ENCODE data around the gene MSI2.
"Not testable (repeated sequence)": the region's sequence is repeated elsewhere in the genome, so short reads cannot be mapped to it uniquely, and the experiment has no call there.

MSI2 gene

DNA sequence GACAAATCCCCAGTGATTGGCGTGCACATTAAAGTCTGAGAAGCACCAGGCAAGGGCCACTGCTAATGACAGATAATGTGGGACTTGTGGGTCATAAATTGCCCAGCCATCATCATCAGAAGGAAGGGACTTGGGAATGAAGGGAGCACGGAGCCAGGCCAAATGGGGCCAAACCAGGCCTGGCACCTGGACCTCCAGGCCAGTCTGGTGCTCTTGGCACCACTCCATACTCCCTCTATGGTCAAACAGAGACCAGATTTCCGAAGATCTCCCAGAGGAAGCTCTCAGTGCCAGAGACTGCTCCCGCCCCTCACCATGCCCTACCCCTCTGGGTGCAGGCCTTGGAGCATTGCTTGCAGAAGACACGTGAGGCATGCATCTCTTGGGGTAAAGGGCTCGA, 346.6 kb downstream of the MSI2 start:
- DNase-seq (ENCODE audit: low spot score) = no peak

DNA sequence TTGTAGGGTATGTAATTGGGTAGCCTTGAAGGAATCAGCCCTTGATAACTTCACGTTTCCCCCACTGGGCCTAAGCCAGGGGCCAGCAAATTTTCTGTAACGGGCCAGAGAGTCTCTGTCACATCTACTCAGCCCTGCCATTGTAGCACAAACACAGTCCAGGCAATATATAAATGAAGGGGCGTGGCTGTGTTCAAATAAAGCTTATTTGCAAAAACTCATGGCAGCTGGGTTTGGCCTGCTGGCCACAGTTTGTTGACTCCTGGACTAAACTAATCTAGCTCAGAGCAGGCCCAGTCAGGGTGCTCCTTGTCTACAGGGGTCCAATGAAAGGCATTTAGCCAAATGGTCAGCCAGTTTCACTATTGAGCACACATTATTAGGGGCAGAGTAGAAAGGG, 347.2 kb downstream of the MSI2 start:
- DNase-seq (ENCODE audit: low spot score) = no peak

DNA sequence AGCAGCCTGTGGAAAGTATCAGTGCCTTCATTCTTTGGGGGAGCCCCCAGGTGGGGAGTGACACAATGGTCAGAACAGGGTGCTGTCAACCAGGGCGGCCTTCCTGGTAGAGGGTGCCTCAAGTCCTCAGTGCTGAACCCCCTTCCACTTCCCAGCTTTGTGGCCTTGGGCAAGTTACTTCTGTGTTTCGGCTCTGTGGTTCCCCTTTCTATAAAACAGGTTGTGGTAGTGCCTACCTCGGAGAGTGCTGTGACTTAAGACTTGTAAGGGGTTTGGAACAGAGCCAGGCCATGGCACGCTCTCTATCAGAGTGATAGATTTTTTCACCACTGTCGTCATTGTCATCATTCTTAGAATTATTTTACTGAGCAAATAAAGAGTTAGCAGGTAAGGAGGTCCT, 347.7 kb downstream of the MSI2 start:
- no peak for DNase-seq (ENCODE audit: low spot score)

DNA sequence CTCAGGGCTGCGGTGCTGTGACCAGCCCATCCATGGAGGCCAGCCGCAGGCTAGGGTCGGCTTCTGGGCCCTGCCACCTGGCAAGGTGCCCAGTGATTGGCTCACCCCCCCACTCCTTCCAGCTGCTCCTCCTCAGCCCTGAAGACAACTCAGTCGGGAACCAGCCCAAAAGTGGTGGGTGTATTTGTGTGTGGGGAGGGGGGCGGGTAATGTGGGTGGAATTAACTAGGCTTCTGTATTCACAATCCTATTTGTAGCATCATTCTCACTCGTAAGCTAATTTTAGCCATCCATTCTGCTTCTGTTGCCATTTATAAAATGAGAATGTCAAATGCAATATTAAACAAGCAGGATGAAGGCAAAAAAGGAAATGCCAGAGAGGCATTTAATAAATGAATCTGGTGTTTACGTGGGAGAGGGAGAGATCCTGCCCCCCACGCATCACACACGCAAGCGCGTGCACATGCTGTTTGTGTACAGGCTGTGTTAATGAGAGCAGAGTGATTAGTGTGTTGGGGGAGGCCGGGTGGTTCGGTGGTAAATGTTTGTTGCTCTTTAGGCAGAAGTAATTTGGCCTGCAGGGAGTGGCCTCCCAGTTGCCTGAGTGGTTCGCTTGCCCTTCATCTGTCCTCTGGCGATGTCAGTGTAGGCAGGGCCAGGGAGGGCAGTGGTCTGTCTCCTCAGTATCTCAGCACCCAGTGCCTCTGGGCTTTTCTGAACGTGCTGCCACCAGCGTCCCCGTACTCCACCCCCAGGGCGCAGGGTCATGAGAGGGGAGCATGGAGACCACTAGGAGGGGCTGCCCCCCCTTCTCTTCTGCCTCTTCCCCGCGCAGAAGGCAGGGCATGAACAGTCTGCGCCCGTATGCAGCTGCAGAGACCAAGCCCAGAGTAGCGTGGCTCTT, 348.7 kb downstream of the MSI2 start:
- DNase-seq (ENCODE audit: low spot score) = peak; percentile 31

DNA sequence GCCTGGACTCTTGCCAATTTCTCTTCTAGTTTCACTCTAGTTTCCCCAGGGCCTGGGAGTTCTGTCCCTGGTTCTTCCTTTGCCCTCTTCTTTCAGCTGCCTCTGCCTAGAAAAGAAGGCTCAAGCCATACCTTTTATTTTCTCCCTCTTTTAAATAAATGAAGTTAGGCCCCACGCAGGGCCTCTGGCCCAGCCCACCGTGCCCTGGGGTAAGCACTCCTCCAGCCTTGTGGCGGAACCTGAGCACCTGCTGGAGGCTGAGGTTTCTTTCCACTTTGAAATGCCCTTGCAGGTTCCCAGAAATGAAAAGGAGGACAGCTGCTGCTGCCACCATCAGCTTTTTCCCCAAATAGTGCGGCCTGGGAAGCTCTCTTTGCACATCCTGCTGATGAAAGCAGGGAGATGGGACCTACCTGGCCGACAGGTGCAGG, 349.4 kb downstream of the MSI2 start:
- DNase-seq (ENCODE audit: low spot score) = peak; percentile 52

DNA sequence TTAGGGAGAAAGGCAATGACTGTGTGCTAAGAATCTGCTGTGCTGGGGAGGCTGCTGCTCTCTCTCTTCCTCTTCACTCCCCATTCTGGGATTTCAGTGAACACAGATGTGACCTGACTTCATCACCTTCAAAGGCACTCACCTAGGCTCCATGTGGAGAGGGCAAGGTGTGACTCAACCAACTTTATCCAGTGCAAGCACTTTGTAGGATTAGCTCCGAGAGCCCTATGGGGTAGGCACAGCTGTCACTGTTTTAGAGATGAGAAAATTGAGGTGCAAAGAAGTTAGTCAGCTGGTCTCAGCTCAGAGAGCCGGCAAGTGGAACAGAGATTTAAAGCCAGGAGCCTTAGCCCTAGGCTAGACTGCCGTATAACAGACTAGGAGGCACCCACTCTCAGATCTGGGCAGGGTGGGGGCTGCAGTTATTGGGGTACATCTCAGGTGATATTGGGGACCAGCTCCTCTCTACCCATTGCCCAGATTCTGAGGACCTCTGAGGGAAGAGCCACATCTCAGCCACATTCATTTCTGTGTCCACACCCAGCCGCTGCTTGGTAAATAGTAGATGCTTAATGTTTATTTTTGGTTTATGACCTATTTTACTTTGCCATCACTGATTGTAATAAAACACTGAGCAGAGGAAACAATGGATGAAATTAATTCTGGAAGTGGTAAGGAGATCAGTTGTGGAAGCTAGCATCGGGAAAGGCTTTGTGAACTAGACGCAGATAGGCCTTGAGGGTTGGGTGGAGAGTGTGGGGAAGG, 350.0 kb downstream of the MSI2 start:
- DNase-seq (ENCODE audit: low spot score) = no peak

DNA sequence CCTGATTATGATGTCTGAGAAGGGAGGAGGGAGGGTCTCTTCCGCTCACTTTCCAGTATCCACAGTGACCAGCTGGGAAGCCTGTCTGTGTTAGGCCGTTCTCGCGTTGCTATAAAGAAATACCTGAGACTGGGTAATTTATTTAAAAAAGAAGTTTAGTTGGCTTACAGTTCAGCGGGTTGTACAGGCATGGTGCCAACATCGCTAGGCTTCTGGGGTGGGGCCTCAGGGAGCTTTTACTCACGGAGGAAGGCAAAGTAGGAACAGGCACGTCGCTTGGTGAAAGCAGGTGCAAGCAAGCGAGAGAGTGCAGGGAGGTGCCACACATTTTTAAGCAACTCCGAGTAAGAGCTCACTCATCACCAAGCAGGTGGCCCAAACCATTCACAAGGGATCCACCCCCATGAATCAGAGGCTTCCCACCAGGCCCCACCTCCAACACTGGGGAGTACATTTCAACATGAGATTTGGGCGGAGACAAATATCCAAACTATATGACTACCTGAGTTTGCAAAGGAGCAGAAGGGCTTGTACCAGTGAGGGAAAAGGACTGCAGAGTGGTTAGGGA, 351.3 kb downstream of the MSI2 start:
- DNase-seq (ENCODE audit: low spot score) = no peak

DNA sequence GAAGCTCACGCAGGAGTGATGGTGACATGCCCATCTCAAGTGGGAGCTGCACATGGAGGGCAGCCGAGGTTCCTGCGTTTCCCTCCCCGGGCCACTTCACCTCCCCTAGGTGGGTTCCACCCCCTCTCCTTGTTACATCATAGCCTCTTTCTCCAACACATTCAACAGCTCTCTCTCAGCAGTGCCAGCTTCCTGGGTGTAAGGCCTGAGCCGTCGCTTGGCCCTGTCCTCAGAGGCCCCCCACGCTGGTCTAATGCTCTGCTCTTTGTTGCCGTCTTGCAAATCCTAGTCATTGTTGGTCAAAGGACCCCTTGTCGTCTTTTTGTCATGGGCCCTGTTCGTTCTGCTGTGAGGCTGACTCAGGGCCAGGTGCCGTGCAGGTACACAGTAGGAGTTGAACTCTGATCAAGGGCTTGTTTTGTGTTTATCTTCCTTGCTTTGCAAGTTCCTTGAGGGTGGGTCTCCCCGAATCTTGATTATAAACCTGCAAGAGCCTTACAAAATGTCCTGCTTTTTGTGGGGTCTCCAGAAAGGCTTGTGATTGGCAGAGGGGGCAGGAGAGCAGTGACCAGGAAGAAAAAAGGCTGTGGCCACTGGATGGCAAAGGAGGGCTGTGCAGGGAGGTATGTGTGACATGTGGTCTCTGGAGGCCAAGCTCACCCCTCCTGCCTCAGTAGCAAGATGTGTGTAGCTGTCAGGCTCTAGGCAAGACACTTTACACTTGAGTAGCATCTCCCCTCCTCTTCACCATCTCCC, 352.2 kb downstream of the MSI2 start:
- DNase-seq (ENCODE audit: low spot score) = no peak

DNA sequence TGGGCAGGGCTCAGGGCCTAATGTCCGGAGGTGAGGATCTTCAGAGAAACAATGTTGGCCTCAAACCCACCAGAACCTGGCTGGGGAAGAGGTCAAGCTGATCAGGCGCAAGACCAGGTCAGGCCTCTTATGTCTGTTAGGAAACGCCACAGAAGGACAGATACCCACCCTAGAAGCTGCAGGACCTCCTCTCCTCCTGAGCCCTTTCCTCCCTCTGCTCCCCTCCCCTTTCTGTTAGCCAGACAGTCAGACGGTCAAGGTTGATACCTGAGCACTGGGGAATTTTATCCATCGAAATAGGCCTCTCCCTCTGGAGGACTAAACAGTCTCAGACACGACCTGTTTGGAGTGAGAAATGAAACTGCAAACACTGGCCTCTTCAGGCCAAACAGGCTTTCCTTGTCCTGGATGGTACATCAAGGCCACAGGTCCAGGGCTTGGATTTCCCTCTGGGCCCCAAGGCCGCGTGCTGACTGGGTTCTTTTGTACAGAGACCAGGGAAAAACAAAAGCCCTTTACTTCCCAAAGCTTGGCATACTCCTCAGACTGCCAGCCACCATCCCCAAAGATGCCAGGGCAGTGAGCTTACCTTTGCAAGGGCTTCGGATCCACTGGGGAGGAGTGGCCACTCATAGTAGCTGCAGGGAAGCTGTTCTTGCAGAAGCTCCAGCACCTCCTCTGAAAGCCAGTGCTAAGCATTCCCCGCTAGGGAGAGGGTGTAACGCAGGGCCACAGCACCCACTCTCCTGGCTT, 353.0 kb downstream of the MSI2 start:
- no peak for DNase-seq (ENCODE audit: low spot score)

DNA sequence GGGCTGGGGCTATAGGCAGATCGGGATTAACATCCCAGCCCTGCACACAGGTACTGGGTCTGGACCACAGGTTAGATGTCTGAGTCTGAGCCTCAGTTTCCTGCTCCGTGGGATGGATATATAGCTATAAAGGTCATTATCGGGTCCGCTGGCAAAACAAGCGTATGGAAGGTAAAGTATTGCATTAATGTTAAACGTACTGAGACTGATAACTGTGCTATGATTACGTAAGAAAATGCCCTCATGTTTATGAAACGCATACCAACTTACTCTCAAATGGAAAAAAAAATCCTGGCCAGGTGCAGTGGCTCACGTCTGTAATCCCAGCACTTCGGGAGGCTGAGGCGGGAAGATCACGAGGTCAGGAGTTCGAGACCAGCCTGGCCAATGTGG, 353.6 kb downstream of the MSI2 start:
- no peak for DNase-seq (ENCODE audit: low spot score)

DNA sequence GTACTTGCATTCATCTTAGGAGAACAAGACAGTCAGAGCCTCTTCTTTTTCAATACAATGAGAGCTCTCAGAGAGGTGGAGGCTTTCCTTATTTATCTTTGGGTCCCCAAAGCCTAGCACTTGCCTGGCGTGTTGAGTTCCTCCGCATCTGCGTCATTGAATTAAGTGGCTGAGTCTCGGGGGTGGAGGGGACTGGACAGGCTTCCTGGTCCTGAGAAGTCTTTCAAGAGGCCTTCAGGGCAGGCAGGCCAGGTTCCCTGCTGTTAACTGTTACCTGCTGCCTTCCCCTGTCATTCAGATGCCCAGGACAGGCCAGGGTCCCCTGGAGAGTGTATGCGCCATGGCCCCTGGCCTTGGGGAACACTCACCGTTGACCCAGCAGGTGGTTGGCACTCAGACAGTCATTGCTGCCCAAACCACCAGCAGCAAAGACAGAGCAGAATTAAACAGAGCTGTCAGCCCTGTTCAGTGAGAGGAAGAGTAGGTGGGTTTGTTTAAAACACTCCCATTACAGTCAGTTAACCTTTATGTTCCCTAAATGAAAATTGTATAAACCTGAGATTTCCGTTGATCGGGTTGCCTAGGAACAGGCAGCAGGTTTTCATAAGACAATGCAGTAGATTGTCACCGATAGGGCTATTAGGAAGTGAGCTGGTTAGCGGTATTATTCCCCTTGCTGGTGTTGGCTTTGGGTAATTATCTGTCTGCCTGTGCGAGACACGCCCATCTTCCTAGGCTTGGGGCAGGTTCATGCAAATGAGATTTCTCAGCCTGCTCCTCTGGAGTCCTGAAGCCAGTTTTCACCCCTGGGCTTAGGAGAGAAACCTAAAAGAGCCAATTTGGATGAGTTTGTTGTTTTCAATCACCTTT, 356.1 kb downstream of the MSI2 start:
- no peak for DNase-seq (ENCODE audit: low spot score)

DNA sequence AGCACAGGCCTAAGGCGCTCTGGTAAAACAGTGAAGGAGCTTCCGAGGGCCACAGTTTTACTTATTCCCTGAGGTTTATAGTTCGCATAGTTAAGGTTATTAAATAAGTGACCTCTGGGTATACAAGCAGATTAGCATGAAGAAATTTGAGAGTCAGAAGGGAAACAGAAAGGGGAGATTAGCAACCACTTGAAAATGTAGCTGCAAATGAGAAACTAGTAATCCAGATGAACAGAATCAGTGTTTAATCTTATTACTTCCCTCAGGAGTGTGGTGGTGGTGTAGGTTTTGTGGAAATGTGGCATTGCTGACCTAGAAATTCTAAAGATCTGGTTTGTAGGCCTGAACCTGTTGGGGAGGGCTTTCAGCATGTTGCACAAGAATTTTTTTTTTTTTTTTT, 358.4 kb downstream of the MSI2 start:
- DNase-seq (ENCODE audit: low spot score) = no peak

DNA sequence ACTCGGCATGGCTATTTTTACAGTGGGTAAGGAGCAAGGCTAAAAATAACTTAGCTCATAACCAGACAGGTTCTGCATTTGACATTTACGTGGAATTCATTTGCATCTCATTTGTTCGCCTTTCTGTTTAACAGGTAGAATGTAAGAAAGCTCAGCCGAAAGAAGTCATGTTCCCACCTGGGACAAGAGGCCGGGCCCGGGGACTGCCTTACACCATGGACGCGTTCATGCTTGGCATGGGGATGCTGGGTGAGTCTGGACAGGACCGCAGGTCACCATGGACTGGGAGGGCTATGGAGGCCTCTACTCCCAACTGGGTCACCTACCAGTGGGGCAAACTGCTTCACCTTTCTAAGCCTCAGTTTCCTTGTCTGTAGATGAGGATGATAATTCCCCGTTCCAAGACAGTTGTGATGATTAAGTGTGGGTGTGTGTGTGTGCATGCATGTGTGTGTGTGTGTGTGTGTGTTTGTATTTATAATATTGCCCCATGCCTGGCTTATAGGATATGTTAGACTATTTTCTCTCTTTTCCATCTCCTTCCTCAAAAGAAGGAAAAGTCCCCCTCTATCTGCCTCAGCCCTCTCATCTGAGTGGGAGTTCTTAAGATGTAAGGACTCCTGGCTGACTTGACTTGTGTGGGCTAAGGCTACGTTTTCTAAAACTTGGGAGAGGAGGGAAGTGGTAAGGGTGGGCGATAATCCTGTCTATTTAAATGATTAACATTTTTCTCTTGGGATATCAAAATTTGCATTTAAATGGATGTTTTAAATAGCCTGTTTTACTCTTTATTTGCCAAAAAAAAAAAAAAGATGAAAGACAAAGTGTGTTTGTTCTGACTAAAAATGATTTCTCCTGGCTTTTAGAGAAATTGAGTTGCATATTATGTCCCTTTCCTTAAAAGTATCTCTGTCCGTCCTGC, 359.8 kb downstream of the MSI2 start:
- DNase-seq (ENCODE audit: low spot score) = no peak

DNA sequence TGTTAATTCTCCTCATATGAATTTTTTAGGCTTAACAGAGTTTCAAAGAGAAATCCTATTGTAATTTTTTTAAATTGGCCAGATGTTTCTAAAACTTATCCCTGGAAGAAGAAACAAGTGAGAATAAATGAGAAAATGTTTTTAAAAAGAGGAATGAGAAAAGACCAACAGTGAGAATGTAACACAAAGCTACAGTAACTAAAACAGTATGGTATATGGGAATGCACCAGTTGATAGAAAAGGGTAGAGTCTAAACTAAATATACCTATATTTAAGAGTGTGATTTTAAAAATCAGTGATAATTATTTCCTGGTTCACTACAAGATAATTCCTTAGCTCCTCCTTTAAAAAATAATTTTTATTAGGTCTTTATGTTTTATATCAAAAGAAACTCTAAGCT, 360.9 kb downstream of the MSI2 start:
- no peak for DNase-seq (ENCODE audit: low spot score)

DNA sequence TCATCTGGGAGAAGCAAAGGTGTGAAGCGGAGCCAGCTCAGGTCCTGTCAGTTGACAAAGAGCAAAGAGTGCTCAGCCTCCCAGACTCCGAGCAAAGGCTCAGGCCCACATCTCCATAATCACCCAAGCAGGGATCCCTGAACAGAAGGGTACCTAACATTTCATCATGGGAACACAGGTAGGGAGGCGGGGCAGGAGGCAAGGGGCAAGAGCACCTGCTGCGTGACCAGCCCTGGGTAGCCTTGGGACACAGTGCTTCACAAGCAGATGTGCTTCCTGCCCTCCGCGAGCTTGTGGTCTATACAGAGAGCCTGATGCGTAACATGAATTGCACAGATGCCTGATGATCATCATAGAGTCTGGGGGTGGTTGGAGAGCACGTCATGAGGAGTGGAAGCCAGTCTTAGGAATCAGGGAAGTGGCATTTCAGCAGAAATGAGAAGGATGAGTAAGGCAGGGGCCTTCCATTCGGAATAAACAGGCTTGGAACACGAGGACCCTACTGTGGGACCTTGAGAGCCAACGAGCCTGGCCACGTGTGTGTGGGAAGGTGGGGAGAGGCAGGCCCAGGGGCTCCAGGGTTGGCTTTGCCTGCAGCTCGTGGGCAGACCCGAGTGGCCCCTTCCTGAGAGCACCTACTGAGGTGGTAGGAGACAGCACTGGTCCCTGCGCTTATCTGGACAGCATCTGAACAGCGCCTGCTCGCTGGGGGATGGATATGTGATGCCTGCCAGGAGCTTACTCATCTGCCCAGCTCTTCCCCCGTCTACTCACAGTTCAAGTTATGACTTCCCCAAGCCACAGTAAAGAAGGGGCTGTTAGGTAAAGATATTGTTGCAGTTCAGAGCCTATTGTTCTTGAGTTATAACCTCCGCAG, 363.0 kb downstream of the MSI2 start:
- DNase-seq (ENCODE audit: low spot score) = no peak

DNA sequence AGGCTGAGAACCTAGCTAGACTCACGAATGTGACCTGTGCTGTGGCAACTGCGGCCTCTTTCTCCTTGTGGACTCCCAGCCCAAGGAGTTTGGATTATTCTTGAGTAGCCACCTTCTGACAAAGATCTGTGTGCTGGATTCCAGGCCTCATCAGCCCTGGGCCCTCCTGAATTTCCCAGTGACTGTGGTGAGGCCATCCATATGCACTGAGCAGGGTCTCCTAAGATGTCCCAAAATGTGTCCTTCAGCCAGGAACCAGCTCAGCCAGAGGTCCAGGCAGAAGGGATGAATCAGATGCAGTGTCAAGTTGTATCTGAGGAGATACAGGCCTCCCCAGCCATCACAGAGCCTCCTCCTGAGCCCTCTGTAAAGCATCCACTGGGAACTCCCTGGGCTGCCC, 364.3 kb downstream of the MSI2 start:
- DNase-seq (ENCODE audit: low spot score) = no peak

DNA sequence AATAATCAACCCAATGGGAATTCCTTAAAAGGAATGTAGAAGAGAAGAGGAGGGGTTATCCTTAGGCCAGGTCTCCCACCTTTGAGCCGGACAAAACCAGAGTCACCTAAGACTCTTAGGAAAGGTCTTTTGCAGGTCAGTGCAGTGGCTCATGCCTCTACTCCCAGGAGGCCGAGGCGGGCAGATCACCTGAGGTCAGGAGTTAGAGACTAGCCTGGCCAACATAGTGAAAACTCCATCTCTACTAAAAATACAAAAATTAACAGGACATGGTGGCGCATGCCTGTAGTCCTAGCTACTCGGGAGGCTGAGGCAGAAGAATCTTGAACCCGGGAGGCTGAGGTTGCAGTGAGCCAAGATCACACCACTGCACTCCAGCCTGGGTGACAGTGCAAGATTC, 365.5 kb downstream of the MSI2 start:
- DNase-seq (ENCODE audit: low spot score) = not testable (repeated sequence)

DNA sequence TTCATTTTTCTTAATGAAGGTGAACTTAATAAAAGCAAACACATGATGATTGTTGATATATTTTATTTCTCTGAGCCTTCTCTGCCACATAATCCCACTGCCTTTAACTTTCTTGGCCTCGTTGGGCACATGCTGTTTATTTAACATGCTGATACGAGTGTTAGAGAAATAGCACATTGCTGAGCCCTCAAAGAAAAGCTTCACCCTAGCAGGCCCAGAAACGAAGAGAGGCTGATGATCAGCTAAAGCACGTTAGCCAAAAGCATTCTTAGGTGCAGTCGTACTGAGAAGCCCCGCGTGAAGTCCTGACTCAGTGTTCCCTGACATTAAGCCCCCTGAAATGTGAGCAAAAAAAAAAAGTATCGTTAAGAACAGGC, 366.0 kb downstream of the MSI2 start:
- no peak for DNase-seq (ENCODE audit: low spot score)
